ENCODE data around the gene SLTM.

DNA sequence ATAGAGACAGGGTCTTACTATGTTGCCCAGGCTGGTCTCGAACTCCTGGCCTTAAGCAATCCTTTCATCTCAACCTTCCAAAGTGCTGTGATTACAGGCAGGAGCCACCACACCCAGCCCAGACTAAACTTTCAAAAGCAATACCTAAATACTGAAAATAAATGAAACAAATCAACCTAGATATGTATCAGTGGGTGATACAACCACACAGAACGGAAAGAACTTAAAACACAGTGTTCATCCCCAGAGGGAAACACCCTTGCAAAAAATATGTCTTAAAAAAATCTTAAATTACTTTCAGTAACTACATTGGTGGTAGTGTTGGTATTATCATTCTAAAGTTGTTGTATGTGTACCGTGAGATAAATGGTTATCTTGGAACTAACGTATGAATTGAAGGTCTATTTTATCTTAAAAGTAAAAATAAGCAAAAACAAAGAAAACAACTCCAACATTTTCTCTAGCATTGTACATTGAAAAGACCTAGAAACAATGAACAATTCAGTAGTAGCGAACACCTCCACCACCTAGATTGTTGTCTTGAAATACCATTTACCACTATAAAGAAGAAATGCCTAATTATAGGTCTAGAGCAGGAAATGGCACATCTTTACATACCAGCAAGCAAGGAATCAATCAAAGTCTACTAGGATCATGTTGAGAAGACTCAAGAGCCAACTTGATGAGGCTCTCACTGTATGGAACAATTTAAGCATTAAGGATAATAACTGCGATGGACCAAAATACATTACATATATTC lies 24.7 kb downstream of the SLTM start:
- TF ChIP-seq, protein P1, sequence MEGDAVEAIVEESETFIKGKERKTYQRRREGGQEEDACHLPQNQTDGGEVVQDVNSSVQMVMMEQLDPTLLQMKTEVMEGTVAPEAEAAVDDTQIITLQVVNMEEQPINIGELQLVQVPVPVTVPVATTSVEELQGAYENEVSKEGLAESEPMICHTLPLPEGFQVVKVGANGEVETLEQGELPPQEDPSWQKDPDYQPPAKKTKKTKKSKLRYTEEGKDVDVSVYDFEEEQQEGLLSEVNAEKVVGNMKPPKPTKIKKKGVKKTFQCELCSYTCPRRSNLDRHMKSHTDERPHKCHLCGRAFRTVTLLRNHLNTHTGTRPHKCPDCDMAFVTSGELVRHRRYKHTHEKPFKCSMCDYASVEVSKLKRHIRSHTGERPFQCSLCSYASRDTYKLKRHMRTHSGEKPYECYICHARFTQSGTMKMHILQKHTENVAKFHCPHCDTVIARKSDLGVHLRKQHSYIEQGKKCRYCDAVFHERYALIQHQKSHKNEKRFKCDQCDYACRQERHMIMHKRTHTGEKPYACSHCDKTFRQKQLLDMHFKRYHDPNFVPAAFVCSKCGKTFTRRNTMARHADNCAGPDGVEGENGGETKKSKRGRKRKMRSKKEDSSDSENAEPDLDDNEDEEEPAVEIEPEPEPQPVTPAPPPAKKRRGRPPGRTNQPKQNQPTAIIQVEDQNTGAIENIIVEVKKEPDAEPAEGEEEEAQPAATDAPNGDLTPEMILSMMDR (conservative IDR thresholded peaks at IDR 0.05; ENCODE audit: low read depth, low read length), result no peak
- no peak for TF ChIP-seq EZH2 (IDR thresholded peaks at IDR 0.05; ENCODE audit: borderline replicate concordance, low read depth, low read length, poor library complexity, severe bottlenecking)
